Vagina (tissue), 2 donors: ENCODE data around the gene ERBB4.

Source experiments
- POLR2A ChIP-seq, 2 donors: fragments of 450-650 bp; IDR thresholded peaks; one replicate each; pipeline ENCODE4 v1.6.1; 2017; ENCODE audit warnings: antibody characterized with exemption in 2 of 2, mild to moderate bottlenecking in 2 of 2, moderate library complexity in 2 of 2
- POLR2AphosphoS5 ChIP-seq, 2 donors: sonication (generic); formaldehyde crosslinking; IDR thresholded peaks; one replicate each; pipeline ENCODE4 v1.9.0; 2017; ENCODE audit warnings: antibody characterized with exemption in 2 of 2, mild to moderate bottlenecking in 2 of 2, low read depth in 1 of 2; ENCODE audit not compliant: insufficient read depth in 1 of 2
- TF ChIP-seq, protein P1 (sequence below), 3 experiments: fragments of 450-650 bp in 2 of 3; fragments of 200-600 bp in 1 of 3; sonication (generic) in 1 of 3; IDR thresholded peaks; one replicate each; pipeline ENCODE4 v1.5.1; 2017 to 2019; ENCODE audit warnings: antibody characterized with exemption in 3 of 3, mild to moderate bottlenecking in 2 of 3, moderate library complexity in 2 of 3

DNA sequence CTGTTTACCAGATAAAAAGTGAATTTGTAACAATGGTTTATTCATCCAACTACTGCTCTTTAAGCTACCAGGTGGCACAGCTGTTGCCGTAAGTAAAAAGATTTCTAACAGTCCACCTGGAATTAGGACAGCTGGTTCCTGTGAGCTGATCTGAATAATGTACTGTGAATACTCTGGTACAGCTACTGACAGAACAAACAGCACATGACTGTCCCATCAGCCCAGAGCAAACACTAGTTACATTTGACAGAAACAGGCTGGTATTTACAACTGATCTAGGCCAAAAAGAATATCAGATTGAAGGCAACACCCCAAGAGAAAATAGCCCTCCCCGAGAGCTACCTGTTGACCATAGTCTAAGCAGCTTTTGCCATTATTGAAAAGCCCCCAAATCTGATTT lies 1141.8 kb downstream of the ERBB4 start:
- TF ChIP-seq POLR2A (IDR thresholded peaks at IDR 0.05) (no peak), POLR2AphosphoS5 (IDR thresholded peaks at IDR 0.05; ENCODE audit: insufficient read depth in 1 of 2, low read depth in 1 of 2) (no peak)
- TF ChIP-seq, protein P1, sequence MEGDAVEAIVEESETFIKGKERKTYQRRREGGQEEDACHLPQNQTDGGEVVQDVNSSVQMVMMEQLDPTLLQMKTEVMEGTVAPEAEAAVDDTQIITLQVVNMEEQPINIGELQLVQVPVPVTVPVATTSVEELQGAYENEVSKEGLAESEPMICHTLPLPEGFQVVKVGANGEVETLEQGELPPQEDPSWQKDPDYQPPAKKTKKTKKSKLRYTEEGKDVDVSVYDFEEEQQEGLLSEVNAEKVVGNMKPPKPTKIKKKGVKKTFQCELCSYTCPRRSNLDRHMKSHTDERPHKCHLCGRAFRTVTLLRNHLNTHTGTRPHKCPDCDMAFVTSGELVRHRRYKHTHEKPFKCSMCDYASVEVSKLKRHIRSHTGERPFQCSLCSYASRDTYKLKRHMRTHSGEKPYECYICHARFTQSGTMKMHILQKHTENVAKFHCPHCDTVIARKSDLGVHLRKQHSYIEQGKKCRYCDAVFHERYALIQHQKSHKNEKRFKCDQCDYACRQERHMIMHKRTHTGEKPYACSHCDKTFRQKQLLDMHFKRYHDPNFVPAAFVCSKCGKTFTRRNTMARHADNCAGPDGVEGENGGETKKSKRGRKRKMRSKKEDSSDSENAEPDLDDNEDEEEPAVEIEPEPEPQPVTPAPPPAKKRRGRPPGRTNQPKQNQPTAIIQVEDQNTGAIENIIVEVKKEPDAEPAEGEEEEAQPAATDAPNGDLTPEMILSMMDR (IDR thresholded peaks at IDR 0.05) = no peak
